Measurements from ENCODE around the gene DNAJC5. TPM values are rescaled to one million over a fixed set of nuclear protein-coding genes. Genes with fewer than 3 reads are reported as not detected.
A peak's percentile ranks its signal among the peaks of the same experiment; 100 is the strongest.
"Not testable (repeated sequence)": the region's sequence is repeated elsewhere in the genome, so short reads cannot be mapped to it uniquely, and the experiment has no call there.

The DNAJC5 gene
- polyA plus RNA-seq, 1 donor from 2014 or later, result 5.2 TPM

DNA sequence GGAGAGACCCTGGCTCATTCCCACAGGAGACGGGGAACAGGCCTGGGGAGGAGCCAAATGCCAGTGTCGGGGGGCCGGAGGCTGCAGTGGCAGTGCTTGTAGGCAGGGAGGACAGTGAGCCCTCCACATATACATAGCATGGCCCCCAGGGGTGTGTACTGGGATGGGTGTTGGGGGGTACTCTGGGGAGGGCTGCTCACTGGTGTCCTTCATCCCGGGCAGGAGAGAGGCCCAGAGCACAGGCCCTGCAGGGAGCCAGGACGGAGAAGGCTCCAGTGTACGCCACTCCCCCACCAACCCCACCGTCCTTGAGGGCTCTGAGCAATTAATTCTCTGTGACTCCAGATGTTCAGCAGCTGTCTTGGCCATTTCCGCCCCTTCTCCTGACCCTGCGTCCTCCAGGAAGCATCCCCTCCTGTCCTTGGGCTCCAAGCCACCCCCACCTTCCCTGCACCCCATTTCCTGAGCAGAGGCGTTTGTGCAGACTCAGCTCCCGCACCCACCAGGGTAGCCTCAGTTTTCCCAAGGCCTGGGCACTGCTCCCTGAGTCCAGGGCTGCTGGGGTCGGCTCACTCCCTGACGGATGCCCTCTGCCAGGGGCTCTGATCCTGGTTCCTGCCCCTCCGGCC is 37.0 kb upstream of the DNAJC5 start:
- H3K4me3 Mint-ChIP-seq, result peak overlapping the region in 1 of 4 donors; percentile 21

DNA sequence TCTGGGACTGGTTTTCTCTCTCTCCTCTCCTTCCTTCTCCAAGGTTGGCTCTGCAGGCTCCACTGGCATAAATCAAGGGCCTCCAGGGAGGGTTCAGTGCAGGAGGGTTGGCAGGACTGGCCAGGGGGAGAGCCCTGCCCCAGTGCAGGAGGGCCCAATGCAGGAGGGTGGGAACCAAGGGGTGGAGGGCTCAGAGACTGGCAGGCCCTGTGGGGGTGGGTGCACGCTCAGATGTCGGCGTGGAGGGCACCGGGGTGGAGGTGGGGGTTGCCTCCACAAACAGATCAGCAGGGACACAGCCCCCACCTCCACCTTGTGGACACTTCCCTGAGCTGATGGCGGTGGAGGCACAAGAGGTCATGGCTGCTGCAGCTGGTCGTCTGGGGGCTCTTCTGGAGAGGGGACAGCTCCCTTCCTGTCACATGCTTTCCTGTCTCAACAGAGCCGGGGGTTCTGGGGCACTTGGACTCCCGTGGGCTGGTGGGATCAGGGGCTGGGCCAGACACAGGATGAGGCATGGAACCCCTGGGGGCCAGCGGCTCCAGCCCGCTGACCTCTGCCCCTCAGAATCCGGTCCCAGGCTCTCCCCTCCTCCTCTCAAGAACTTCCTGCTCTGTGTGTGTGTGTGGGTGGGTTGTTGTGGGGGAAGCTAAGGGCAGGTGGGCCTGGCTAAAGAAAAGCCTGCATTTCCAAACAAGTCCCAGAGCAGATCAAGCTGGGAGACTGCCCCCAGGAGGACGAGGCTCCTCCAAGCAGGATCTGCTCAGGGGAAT is 36.3 kb upstream of the DNAJC5 start:
- peak overlapping the region in 2 of 4 donors; percentile 51 to 52 for H3K4me3 Mint-ChIP-seq
- no peaks in the 10 kb centered on the region for H3K9me3 Mint-ChIP-seq
- H3K27me3 Mint-ChIP-seq, result no peaks in the 10 kb centered on the region
- peak overlapping the region in 1 of 3 donors; percentile 53 for H3K27ac Mint-ChIP-seq
- H3K36me3 Mint-ChIP-seq, result peaks cover 4% of the 10 kb centered on the region
- peaks cover 5 to 20% (median 9%) of the 10 kb centered on the region in 3 donors for H3K4me1 Mint-ChIP-seq

More for the DNA sequence above, 37.0 kb upstream of the DNAJC5 start:
- H3K27me3 Mint-ChIP-seq, result no peaks in the 10 kb centered on the region
- H3K36me3 Mint-ChIP-seq, result peaks cover 1% of the 10 kb centered on the region
- no peaks in the 10 kb centered on the region for H3K9me3 Mint-ChIP-seq
- H3K4me1 Mint-ChIP-seq, result peaks cover 5 to 16% (median 7%) of the 10 kb centered on the region in 3 donors
- peak overlapping the region in 1 of 3 donors; percentile 89 for H3K27ac Mint-ChIP-seq

DNA sequence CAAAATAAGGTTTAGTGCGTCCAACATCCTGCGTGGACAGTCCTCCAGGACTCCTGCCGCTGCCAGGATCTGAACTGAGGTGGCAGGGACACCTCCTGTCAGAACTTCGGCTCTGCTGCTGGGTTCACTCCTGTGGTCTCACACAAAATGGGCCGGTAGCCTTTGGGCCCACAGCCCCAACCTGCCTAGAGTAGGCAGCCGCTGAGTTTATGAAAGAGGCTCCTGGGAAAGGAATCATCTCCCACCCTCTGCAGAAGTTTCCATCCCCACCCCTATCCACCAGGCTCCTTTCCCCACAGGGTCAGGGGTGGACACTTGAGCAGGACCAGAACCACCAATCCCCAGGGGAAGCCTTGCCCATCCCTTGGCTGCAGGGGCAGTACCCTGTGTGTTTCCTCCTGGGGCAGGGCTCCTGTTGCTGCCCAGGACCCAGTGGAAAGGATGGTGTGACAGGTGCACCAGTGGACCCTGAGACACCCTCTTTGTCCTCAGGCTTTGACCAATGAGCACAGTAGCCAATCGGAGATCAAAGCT is 35.7 kb upstream of the DNAJC5 start:
- H3K4me1 Mint-ChIP-seq, result peaks cover 11 to 26% (median 14%) of the 10 kb centered on the region in 3 donors
- no peaks in the 10 kb centered on the region for H3K27me3 Mint-ChIP-seq
- peaks cover 4% of the 10 kb centered on the region for H3K36me3 Mint-ChIP-seq
- no peaks in the 10 kb centered on the region for H3K9me3 Mint-ChIP-seq
- H3K4me3 Mint-ChIP-seq, result no peak overlapping the region
- H3K27ac Mint-ChIP-seq, result peak overlapping the region in 1 of 3 donors; percentile 53

DNA sequence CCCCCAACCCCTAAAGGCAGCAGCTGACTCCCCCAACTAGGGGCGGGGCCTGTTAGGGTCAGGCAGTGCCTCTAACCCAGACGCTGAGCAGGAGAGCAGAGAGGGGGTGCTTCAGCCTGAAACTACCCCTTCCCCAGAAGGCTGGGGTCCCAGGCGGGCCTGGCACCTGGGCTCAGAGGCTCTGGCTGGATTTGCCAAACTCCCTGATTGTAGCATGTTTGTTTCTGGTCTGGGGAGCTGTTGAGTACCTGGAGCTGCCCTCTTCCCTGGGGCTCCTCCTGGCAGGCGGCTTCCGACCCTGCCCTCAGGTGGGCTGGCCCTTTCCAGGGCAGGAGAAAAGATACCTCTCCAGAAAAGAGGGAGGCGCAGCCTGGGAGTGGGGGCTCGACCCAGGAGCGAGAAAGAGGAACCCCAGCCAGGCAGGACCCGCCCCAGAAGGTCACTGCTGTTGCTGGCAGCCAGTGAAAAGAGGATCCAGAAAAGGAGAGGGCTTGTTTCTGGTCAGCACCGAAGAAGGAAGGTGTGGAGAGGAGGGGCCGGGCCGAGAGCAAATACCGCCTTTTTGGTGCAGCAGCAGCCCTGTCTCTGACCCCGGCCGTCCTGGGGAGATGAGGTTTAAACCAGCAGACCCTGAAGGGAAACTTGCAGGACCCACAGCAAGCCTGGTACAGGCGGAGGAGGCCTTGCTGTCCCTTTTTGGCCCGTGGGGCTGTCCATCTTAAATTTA is 34.4 kb upstream of the DNAJC5 start:
- Mint-ChIP-seq H3K4me1 (peaks cover 16 to 29% (median 18%) of the 10 kb centered on the region in 3 donors), H3K36me3 (peaks cover 4% of the 10 kb centered on the region), H3K9me3 (no peaks in the 10 kb centered on the region), H3K4me3 (peak overlapping the region in 2 of 4 donors; percentile 32 to 44), H3K27ac (peak overlapping the region; percentile 51 to 82 (median 59)), H3K27me3 (no peaks in the 10 kb centered on the region)

DNA sequence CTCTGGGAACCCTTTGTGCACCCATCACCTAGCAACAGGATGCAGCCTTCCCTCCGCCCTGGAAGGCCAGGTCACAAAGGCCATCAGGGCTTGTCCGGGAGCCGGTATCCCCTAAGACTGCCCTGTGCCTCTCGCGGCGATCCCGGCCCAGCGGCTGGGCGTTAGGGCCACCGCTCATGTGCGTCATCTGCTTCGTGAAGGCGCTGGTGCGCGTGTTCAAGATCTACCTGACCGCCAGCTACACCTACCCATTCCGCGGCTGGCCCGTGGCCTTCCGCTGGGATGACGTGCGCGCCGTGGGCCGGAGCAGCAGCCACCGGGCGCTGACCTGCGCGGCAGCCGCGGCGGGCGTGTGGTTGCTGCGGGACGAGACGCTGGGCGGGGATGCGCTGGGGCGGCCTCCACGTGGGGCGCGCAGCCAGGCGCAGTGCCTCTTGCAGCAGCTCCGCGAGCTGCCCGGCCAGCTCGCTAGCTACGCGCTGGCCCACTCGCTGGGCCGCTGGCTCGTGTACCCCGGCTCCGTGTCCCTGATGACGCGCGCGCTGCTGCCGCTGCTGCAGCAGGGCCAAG is 33.5 kb upstream of the DNAJC5 start, which contains the start of gene ABHD16B:
Gene ABHD16B (plus strand): TSS at position 134 of the 570 bp plus-strand sequence. CDS start 43 bp downstream, at position 177.
- peak within 1 kb of the TSS in 2 of 3 donors; percentile 59 to 82 for H3K27ac Mint-ChIP-seq
- peak within 1 kb of the TSS in 2 of 4 donors; percentile 32 to 44 for H3K4me3 Mint-ChIP-seq
- peaks cover 4% of the 10 kb centered on the region for H3K36me3 Mint-ChIP-seq
- H3K27me3 Mint-ChIP-seq, result no peaks in the 10 kb centered on the region
- H3K4me1 Mint-ChIP-seq, result peaks cover 16 to 32% (median 21%) of the 10 kb centered on the region in 3 donors
- no peaks in the 10 kb centered on the region for H3K9me3 Mint-ChIP-seq

DNA sequence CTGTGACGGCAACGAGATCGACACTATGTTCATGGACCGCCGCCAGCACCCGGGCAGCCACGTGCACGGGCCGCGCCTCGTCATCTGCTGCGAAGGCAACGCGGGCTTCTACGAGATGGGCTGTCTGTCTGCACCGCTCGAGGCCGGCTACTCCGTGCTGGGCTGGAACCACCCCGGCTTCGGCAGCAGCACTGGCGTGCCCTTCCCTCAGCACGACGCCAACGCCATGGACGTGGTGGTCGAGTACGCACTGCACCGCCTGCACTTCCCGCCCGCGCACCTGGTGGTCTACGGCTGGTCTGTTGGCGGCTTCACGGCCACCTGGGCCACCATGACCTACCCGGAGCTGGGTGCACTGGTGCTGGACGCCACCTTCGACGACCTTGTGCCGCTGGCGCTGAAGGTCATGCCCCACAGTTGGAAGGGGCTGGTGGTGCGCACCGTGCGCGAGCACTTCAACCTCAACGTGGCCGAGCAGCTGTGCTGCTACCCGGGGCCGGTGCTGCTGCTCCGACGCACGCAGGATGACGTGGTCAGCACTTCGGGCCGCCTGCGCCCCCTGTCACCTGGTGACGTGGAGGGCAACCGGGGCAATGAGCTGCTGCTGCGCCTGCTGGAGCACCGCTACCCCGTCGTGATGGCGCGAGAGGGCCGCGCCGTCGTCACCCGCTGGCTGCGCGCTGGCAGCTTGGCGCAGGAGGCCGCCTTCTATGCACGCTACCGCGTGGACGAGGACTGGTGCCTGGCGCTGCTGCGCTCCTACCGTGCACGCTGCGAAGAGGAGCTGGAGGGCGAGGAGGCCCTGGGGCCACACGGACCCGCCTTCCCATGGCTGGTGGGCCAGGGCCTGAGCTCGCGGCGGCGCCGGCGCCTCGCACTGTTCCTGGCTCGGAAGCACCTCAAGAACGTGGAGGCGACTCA is 32.7 kb upstream of the DNAJC5 start:
- no peak overlapping the region for H3K4me3 Mint-ChIP-seq
- H3K27me3 Mint-ChIP-seq, result no peaks in the 10 kb centered on the region
- peaks cover 4% of the 10 kb centered on the region for H3K36me3 Mint-ChIP-seq
- H3K27ac Mint-ChIP-seq, result peak overlapping the region in 1 of 3 donors; percentile 62
- H3K9me3 Mint-ChIP-seq, result no peaks in the 10 kb centered on the region
- H3K4me1 Mint-ChIP-seq, result peaks cover 11 to 29% (median 17%) of the 10 kb centered on the region in 3 donors

DNA sequence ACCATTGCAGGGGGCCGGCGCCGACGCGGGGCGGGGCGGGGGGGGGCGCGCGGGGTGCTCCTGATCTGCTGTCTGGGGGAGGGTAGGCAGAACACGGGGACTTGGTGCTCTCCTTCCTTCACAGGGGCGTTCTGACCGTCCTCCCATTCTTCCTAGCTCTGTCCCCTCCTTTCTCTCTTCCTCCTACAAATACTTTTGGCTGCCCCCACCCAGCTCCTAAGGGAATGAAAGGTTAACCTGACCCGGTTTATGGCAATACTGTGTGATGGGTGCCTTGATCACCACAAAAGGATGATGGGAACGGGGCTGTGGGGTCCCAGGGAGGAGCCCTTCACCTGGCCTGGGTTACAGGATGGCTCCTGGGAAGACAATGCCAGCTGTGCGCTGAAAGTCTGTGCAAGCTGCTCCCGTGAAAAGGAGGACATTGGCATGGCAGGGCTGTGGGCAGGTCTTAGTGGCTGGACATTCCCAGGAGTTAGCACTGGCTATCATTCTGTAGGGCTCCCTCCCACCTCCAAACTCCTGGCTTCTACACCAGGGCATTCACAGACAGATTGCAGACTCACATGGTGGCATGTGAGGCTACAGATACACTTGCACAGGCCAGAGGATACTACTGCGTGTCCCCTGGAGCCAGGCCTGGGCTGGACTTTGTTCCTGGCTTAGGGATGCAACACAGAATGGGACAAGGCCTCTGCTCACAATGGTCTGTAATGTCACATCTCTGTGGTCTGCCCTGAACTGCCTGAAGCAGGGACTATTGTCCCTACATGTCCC is 31.7 kb upstream of the DNAJC5 start:
- Mint-ChIP-seq H3K36me3 (peaks cover 4% of the 10 kb centered on the region), H3K27ac (peak overlapping the region; percentile 87 to 99 (median 98)), H3K4me1 (peaks cover 11 to 23% (median 18%) of the 10 kb centered on the region in 3 donors), H3K9me3 (no peaks in the 10 kb centered on the region), H3K4me3 (peak overlapping the region; percentile 82 to 98 (median 96)), H3K27me3 (no peaks in the 10 kb centered on the region)

DNA sequence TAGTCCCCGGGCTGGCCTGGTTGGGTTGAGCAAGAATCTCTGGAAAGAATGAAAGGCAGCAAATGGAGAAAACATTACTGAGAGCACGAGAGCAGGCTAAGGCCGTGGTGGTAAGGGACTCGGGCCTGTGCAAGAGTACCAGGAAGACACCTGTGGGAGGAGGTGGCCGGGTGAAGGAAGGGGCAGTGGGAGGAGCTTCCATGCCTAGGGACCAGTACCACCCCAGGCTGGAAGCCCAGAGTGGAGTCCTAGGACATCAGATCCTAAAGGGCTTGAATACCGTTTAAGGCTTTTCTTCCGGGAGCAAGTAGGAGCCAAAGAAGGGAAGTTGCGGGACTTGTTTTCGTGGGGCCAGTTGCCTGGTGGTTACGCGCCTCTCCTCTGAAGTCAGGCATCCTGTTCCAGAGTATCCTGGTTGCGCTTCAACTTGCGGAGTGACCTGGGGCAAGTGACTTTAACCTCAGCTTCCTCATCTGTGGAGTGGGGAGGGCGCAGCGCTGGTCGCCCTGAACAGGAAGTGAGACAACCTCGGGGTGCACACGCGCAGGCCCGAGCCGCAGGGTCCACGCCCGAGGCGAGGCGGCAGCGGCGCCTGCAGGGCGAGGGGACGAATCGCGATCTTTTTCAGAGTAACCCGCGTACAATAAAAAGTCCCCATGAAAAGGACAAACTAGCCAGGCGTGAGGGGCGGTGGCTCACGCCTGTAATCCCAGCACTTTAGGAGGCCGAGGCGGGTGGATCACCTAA is 31.0 kb upstream of the DNAJC5 start:
- peak overlapping the region; percentile 87 to 99 (median 98) for H3K27ac Mint-ChIP-seq
- H3K4me3 Mint-ChIP-seq, result peak overlapping the region; percentile 82 to 98 (median 96)
- peaks cover 4% of the 10 kb centered on the region for H3K36me3 Mint-ChIP-seq
- peaks cover 11 to 21% (median 16%) of the 10 kb centered on the region in 3 donors for H3K4me1 Mint-ChIP-seq
- H3K9me3 Mint-ChIP-seq, result no peaks in the 10 kb centered on the region
- no peaks in the 10 kb centered on the region for H3K27me3 Mint-ChIP-seq

DNA sequence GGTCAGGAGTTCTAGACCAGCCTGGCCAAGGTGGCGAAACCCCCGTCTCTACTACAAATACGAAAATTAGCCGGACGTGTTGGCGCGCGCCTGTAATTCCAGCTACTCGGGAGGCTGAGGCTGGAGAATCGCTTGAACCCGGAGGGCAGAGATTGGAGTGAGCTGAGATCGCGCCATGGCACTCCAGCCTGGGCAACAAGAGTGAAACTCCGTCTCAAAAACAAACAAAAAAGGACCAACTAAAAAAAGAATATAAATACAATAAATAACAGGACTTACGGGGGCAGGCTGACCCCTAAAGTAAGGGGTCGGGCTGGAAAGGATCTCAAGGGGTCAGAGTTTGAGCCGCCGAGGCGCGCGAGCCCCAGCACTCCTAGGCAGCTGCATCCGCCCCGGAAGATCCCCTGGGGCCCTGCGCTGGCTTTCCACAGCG is 30.4 kb upstream of the DNAJC5 start:
- no peaks in the 10 kb centered on the region for H3K9me3 Mint-ChIP-seq
- H3K27ac Mint-ChIP-seq, result peak overlapping the region; percentile 87 to 99 (median 98)
- peaks cover 4% of the 10 kb centered on the region for H3K36me3 Mint-ChIP-seq
- H3K4me3 Mint-ChIP-seq, result peak overlapping the region; percentile 82 to 98 (median 96)
- no peaks in the 10 kb centered on the region for H3K27me3 Mint-ChIP-seq
- peaks cover 11 to 19% (median 16%) of the 10 kb centered on the region in 3 donors for H3K4me1 Mint-ChIP-seq

DNA sequence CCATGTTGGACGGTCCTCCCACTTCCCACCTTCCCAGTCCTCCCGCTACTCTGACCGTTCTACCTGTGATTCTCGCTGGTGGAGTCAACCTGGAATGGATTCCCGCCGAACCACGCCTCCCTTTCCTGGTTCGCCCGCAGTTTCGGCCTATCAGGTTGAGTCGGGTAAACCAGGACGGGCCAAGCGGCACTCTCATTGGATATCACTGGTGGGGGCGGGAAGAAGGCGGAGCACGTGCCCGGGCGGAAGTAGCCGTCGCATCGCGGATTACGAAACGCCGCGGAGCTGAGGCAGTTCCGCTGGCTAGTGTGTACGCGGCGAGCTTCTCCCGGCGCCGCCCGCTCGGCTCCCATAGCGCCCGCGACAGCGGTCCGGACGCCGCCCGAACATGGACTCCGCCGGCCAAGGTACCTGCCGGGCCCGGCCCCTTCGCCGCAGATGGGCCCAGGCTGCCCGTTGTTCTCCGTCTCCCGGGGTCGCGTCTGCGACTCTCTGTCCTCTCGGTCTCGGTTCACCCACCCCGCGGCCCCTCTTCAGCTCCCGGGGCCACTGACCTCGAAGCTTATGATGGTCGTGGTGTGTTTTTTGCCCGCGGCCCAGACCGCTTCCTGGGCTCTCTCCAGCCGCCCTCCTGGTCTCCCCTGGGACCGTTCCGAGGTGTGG is 29.8 kb upstream of the DNAJC5 start, which contains the start of gene TPD52L2:
Gene TPD52L2 (plus strand): TSS at position 293 of the 663 bp plus-strand sequence. CDS start 96 bp downstream, at position 389.
- H3K27me3 Mint-ChIP-seq, result no peaks in the 10 kb centered on the region
- peaks cover 4% of the 10 kb centered on the region for H3K36me3 Mint-ChIP-seq
- H3K27ac Mint-ChIP-seq, result peak within 1 kb of the TSS; percentile 87 to 99 (median 98)
- peak within 1 kb of the TSS; percentile 82 to 98 (median 96) for H3K4me3 Mint-ChIP-seq
- H3K9me3 Mint-ChIP-seq, result no peaks in the 10 kb centered on the region
- H3K4me1 Mint-ChIP-seq, result peaks cover 11 to 19% (median 16%) of the 10 kb centered on the region in 3 donors

DNA sequence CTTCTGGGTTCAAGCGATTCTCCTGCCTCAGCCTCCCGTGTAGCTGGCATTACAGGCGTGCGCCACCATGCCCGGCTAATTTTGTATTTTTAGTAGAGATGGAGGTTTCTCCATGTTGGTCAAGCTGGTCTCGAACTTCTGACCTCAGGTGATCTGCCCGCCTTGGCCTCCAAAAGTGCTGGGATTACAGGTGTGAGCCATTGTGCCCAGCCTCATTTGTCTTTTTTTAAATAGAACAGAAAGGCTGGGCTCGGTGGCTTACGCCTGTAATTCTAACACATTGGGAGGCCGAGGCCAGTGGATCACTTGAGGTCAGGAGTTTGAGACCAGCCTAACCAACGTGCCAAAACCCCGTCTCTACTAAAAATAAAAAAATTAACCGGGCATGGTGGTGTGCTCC is 27.9 kb upstream of the DNAJC5 start:
- peak overlapping the region in 2 of 3 donors; percentile 27 to 39 for H3K27ac Mint-ChIP-seq
- H3K36me3 Mint-ChIP-seq, H3K27me3 Mint-ChIP-seq, H3K9me3 Mint-ChIP-seq: not testable (repeated sequence)
- peak overlapping the region in 3 of 4 donors; percentile 23 to 38 (median 27) for H3K4me3 Mint-ChIP-seq
- H3K4me1 Mint-ChIP-seq, result peaks cover 11 to 19% (median 16%) of the 10 kb centered on the region in 3 donors

DNA sequence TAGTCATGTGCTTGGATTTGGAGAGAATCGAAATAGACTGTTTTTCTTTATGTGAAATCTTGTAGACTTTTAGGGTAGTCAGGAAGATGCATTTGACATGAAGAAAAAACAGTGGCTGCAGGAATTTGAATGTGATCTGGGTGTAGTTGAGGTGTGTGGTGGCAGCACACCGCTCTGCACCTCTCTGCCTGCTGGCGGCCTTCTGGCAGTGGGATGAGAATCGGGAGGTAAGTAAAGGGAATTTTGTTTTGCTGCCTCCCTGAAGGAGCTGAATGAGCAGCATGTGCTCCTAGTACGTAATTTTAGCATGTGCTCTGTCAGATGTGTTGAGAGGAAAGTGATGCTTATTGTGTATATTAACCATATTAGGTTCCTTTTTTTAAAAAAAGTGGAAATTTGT is 26.7 kb upstream of the DNAJC5 start:
- peak overlapping the region in 1 of 4 donors; percentile 79 for H3K4me3 Mint-ChIP-seq
- peak overlapping the region; percentile 4 to 59 (median 22) for H3K27ac Mint-ChIP-seq
- no peaks in the 10 kb centered on the region for H3K27me3 Mint-ChIP-seq
- no peaks in the 10 kb centered on the region for H3K9me3 Mint-ChIP-seq
- peaks cover 11 to 18% (median 16%) of the 10 kb centered on the region in 3 donors for H3K4me1 Mint-ChIP-seq
- no peaks in the 10 kb centered on the region for H3K36me3 Mint-ChIP-seq

Data from IgD-negative memory B cell (primary cell).